Activated CD4-positive, alpha-beta memory T cell treated with anti-CD3 and anti-CD28 coated beads for 36 hours (primary cell): Measurements from ENCODE around the gene ECE1. TPM values are rescaled to one million over a fixed set of nuclear protein-coding genes. Genes with fewer than 3 reads are reported as not detected.
"Not testable (repeated sequence)": the region's sequence is repeated elsewhere in the genome, so short reads cannot be mapped to it uniquely, and the experiment has no call there.

Experiments used
- CTCF ChIA-PET: fragments of 350-600 bp; sonication (Branson Sonifier 250); formaldehyde crosslinking; loops from one replicate; lab custom pipeline; 2021; ENCODE audit warnings: antibody characterized with exemption, inconsistent platforms; lab: Charles Lee
- POLR2A ChIA-PET: fragments of 350-600 bp; sonication (Branson Sonifier 250); formaldehyde crosslinking; loops from one replicate; lab custom pipeline; 2021; ENCODE audit warnings: antibody characterized with exemption; lab: Charles Lee
- DNase-seq: peaks from one replicate; pipeline ENCODE4 v3.0.0-alpha.2; 2020
- H3K27ac Mint-ChIP-seq: one replicate; pipeline ENCODE4 v1.8.0; 2021; ENCODE audit warnings: mixed read lengths
- H3K27me3 Mint-ChIP-seq: one replicate; pipeline ENCODE4 v1.8.0; 2021; ENCODE audit warnings: mixed read lengths
- H3K36me3 Mint-ChIP-seq: one replicate; pipeline ENCODE4 v1.8.0; 2021; ENCODE audit warnings: mixed read lengths
- H3K4me1 Mint-ChIP-seq: one replicate; pipeline ENCODE4 v1.8.0; 2021; ENCODE audit warnings: low read depth, mixed read lengths
- H3K4me3 Mint-ChIP-seq: one replicate; pipeline ENCODE4 v1.8.0; 2021; ENCODE audit warnings: mild to moderate bottlenecking, mixed read lengths
- H3K9me3 Mint-ChIP-seq: one replicate; pipeline ENCODE4 v1.8.0; 2021; ENCODE audit warnings: mixed read lengths
- intact Hi-C: fragments of 100-400 bp; cut with micrococcal nuclease; formaldehyde crosslinking; loops from one replicate; pipeline ENCODE4 v1.15.1; 2023
- total RNA-seq, 2 experiments: library from RNA; stranded (reverse); gene quantifications; one replicate each; pipeline ENCODE4 v1.2.3, GENCODE V29; 2021

The ECE1 gene
- total RNA-seq, 2 experiments from 2014 or later = 137 to 144 TPM

GRCh38 chr1:21174654-21175323 is 115.5 kb downstream of the ECE1 start:
- H3K9me3 Mint-ChIP-seq = no peaks in the 10 kb centered on the region
- peak overlapping the region; percentile 86 for H3K27ac Mint-ChIP-seq
- H3K27me3 Mint-ChIP-seq = no peaks in the 10 kb centered on the region
- H3K4me3 Mint-ChIP-seq = peak overlapping the region; percentile 81
- intact Hi-C loops = loop anchor here (2.0 to 10.0 kb wide), 4 partner anchors 180 to 608 kb away; partner anchors contain the start of genes KIF17 and USP48
- H3K36me3 Mint-ChIP-seq = peaks cover 13% of the 10 kb centered on the region
- CTCF ChIA-PET = interaction anchor here (0.7 to 1.3 kb wide), 3 partner anchors 9 to 388 kb away, joined by 3 to 10 read pairs (median 3); partner anchors contain the start of gene HP1BP3
- POLR2A ChIA-PET = interaction anchor here (1.4 kb wide), 1 partner anchor 388 kb away, joined by 3 read pairs; no protein-coding TSS in a partner anchor
- no peak for DNase-seq
- peaks cover 22% of the 10 kb centered on the region for H3K4me1 Mint-ChIP-seq

GRCh38 chr1:21174230-21174629 is 116.0 kb downstream of the ECE1 start:
- ChIA-PET CTCF (interaction anchor here (0.7 to 1.3 kb wide), 3 partner anchors 9 to 388 kb away, joined by 3 to 10 read pairs (median 3); partner anchors contain the start of gene HP1BP3), POLR2A (interaction anchor here (1.4 kb wide), 1 partner anchor 388 kb away, joined by 3 read pairs; no protein-coding TSS in a partner anchor)
- peak overlapping the region; percentile 81 for H3K4me3 Mint-ChIP-seq
- peak overlapping the region; percentile 86 for H3K27ac Mint-ChIP-seq
- no peaks in the 10 kb centered on the region for H3K27me3 Mint-ChIP-seq
- H3K4me1 Mint-ChIP-seq = peaks cover 22% of the 10 kb centered on the region
- peaks cover 15% of the 10 kb centered on the region for H3K36me3 Mint-ChIP-seq
- DNase-seq = no peak
- H3K9me3 Mint-ChIP-seq = no peaks in the 10 kb centered on the region
- intact Hi-C loops = loop anchor here (2.0 to 10.0 kb wide), 3 partner anchors 179 to 459 kb away; partner anchors contain the start of gene KIF17

GRCh38 chr1:21173096-21173495 is 117.2 kb downstream of the ECE1 start:
- POLR2A ChIA-PET, H3K4me3 Mint-ChIP-seq, DNase-seq, CTCF ChIA-PET, H3K27me3 Mint-ChIP-seq, H3K27ac Mint-ChIP-seq, H3K9me3 Mint-ChIP-seq: not testable (repeated sequence)
- Mint-ChIP-seq H3K4me1 (peaks cover 22% of the 10 kb centered on the region), H3K36me3 (peaks cover 15% of the 10 kb centered on the region)
- intact Hi-C loops = loop anchor here (10.0 kb wide), 2 partner anchors 178 to 458 kb away; partner anchors contain the start of gene KIF17

- Mint-ChIP-seq H3K4me1 (peaks cover 20% of the 10 kb centered on the region), H3K36me3 (peaks cover 18% of the 10 kb centered on the region)
- POLR2A ChIA-PET, H3K9me3 Mint-ChIP-seq, DNase-seq, H3K4me3 Mint-ChIP-seq, H3K27ac Mint-ChIP-seq, H3K27me3 Mint-ChIP-seq: not testable (repeated sequence)
- CTCF ChIA-PET = interaction anchor here (1.3 kb wide), 1 partner anchor 25 kb away, joined by 4 read pairs; no protein-coding TSS in a partner anchor
- intact Hi-C loops = loop anchor here (10.0 kb wide), 2 partner anchors 176 to 456 kb away; partner anchors contain the start of gene KIF17
Observed at GRCh38 chr1:21170837-21171236, 119.4 kb downstream of the ECE1 start.

- CTCF ChIA-PET = no interaction called here
- peaks cover 21% of the 10 kb centered on the region for H3K36me3 Mint-ChIP-seq
Observed at GRCh38 chr1:21168444-21168843, 121.8 kb downstream of the ECE1 start.

More at GRCh38 chr1:21168444-21168843, 121.8 kb downstream of the ECE1 start:
- Mint-ChIP-seq H3K4me1 (peaks cover 10% of the 10 kb centered on the region), H3K9me3 (no peaks in the 10 kb centered on the region), H3K27ac (no peak overlapping the region), H3K27me3 (no peaks in the 10 kb centered on the region), H3K4me3 (no peak overlapping the region)
- intact Hi-C loops = no loop called here
- no peak for DNase-seq
- POLR2A ChIA-PET = no interaction called here

Other genes with a start within 250 kb of the ECE1 start
- 10 to 100 TPM; 39.9 to 42.7 TPM for gene EIF4G3, start 113.6 kb downstream of the ECE1 start, total RNA-seq
- gene NBPF3, start 149.7 kb upstream of the ECE1 start, total RNA-seq = 1 to 10 TPM; 6.1 to 6.2 TPM
- gene ALPL, start 219.0 kb upstream of the ECE1 start, total RNA-seq = not detected